Neural progenitor cell (in vitro differentiated cells): ENCODE results near the gene CXCL14. TPM values are rescaled to one million over a fixed set of nuclear protein-coding genes. Genes with fewer than 3 reads are reported as not detected.

Experiments
- DNase-seq: peaks from one replicate; pipeline ENCODE4 v3.0.0-alpha.2; 2016; ENCODE audit warnings: low spot score
- H2AFZ ChIP-seq: fragments of 200-600 bp; sonication (generic); replicated peaks from 2 replicates; pipeline ENCODE4 v1.6.1; 2016; ENCODE audit warnings: antibody characterized with exemption
- H3F3A ChIP-seq: fragments of 200-600 bp; sonication (generic); 2 replicates; pipeline ENCODE4 v1.6.1; 2016; ENCODE audit warnings: antibody characterized with exemption, low read depth
- H3K27ac ChIP-seq: fragments of 200-600 bp; sonication (generic); 2 replicates; pipeline ENCODE4 v1.5.1; 2016; ENCODE audit warnings: mild to moderate bottlenecking
- H3K27me3 ChIP-seq: fragments of 200-600 bp; sonication (generic); 2 replicates; pipeline ENCODE4 v1.6.1; 2016; ENCODE audit warnings: mild to moderate bottlenecking, moderate library complexity
- H3K36me3 ChIP-seq: fragments of 200-600 bp; sonication (generic); 2 replicates; pipeline ENCODE4 v1.5.1; 2016
- H3K4me1 ChIP-seq: fragments of 200-600 bp; sonication (generic); 2 replicates; pipeline ENCODE4 v1.6.1; 2016; ENCODE audit warnings: mixed run types
- H3K4me2 ChIP-seq: fragments of 200-600 bp; sonication (generic); 2 replicates; pipeline ENCODE4 v1.6.1; 2016
- H3K4me3 ChIP-seq: fragments of 200-600 bp; sonication (generic); 2 replicates; pipeline ENCODE4 v1.5.1; 2016
- H3K79me2 ChIP-seq: fragments of 200-600 bp; sonication (generic); 2 replicates; pipeline ENCODE4 v1.6.1; 2016; ENCODE audit warnings: low read depth
- H3K9ac ChIP-seq: fragments of 200-600 bp; sonication (generic); 2 replicates; pipeline ENCODE4 v1.6.1; 2016
- H3K9me3 ChIP-seq: fragments of 200-600 bp; sonication (generic); 2 replicates; pipeline ENCODE4 v1.5.1; 2016; ENCODE audit warnings: low read depth
- H4K20me1 ChIP-seq: fragments of 200-600 bp; sonication (generic); 2 replicates; pipeline ENCODE4 v1.6.1; 2016; ENCODE audit warnings: low read depth
- H3K27ac Mint-ChIP-seq: 3 replicates; pipeline ENCODE4 v1.8.0; 2021; ENCODE audit warnings: mixed read lengths
- H3K27me3 Mint-ChIP-seq: 2 replicates; pipeline ENCODE4 v1.8.0; 2022; ENCODE audit warnings: low read depth, mild to moderate bottlenecking, inconsistent platforms, moderate library complexity, mixed read lengths; ENCODE audit not compliant: insufficient read depth
- H3K36me3 Mint-ChIP-seq: 3 replicates; pipeline ENCODE4 v1.8.0; 2021; ENCODE audit warnings: mixed read lengths
- H3K4me1 Mint-ChIP-seq: 3 replicates; pipeline ENCODE4 v1.8.0; 2021; ENCODE audit warnings: mixed read lengths
- H3K4me3 Mint-ChIP-seq: 3 replicates; pipeline ENCODE4 v1.8.0; 2021; ENCODE audit warnings: mild to moderate bottlenecking, moderate library complexity, mixed read lengths
- H3K9me3 Mint-ChIP-seq: 3 replicates; pipeline ENCODE4 v1.8.0; 2020; ENCODE audit warnings: mixed read lengths
- CTCF ChIP-seq: fragments of 200-600 bp; sonication (generic); IDR thresholded peaks from 2 replicates; pipeline ENCODE4 v1.5.1; 2017; ENCODE audit warnings: antibody characterized with exemption, mild to moderate bottlenecking
- EZH2 ChIP-seq: fragments of 200-600 bp; sonication (generic); IDR thresholded peaks from 2 replicates; pipeline ENCODE4 v1.6.1; 2017; ENCODE audit warnings: antibody characterized with exemption, mild to moderate bottlenecking, moderate library complexity
- EZH2phosphoT487 ChIP-seq: fragments of 200-600 bp; sonication (generic); IDR thresholded peaks from 2 replicates; pipeline ENCODE4 v1.6.1; 2017; ENCODE audit warnings: antibody characterized with exemption
- total RNA-seq: library from RNA; depleted of rRNA; stranded (reverse); fragments of >200 nt; gene quantifications from 2 replicates; pipeline ENCODE4 v1.2.3, GENCODE V29; 2015; ENCODE audit warnings: low replicate concordance

CXCL14 gene
- total RNA-seq, 1 donor from 2014 or later: 0.45 TPM

GRCh38 chr5:135593141-135593540, 14.3 kb upstream of the CXCL14 start:
- Histone ChIP-seq H3K79me2 (no peaks in the 10 kb centered on the region), H3K9me3 (no peaks in the 10 kb centered on the region), H3K4me1 (peaks cover 4% of the 10 kb centered on the region), H3F3A (no peaks in the 10 kb centered on the region), H3K36me3 (no peaks in the 10 kb centered on the region), H2AFZ (no peak overlapping the region), H3K9ac (no peak overlapping the region), H4K20me1 (no peaks in the 10 kb centered on the region), H3K4me3 (no peak overlapping the region), H3K27ac (no peak overlapping the region), H3K27me3 (no peaks in the 10 kb centered on the region), H3K4me2 (no peak overlapping the region)
- Mint-ChIP-seq H3K36me3 (no peaks in the 10 kb centered on the region), H3K4me3 (no peak overlapping the region), H3K9me3 (no peaks in the 10 kb centered on the region), H3K27ac (no peak overlapping the region), H3K27me3 (no peaks in the 10 kb centered on the region), H3K4me1 (no peaks in the 10 kb centered on the region)
- DNase-seq: no peak
- TF ChIP-seq EZH2 (no peak), CTCF (no peak), EZH2phosphoT487 (no peak)

GRCh38 chr5:135592312-135593045, 13.7 kb upstream of the CXCL14 start:
- no peak for DNase-seq
- no peaks in the 10 kb centered on the region for H3K79me2 ChIP-seq
- H3K9me3 ChIP-seq: no peaks in the 10 kb centered on the region
- Mint-ChIP-seq H3K36me3 (no peaks in the 10 kb centered on the region), H3K4me3 (no peak overlapping the region), H3K27ac (no peak overlapping the region), H3K27me3 (no peaks in the 10 kb centered on the region), H3K4me1 (no peaks in the 10 kb centered on the region), H3K9me3 (no peaks in the 10 kb centered on the region)
- no peak overlapping the region for H3K4me3 ChIP-seq
- no peaks in the 10 kb centered on the region for H4K20me1 ChIP-seq
- no peak overlapping the region for H3K27ac ChIP-seq
- no peak overlapping the region for H3K9ac ChIP-seq
- H3F3A ChIP-seq: no peaks in the 10 kb centered on the region
- TF ChIP-seq EZH2 (no peak), CTCF (no peak), EZH2phosphoT487 (no peak)
- peaks cover 4% of the 10 kb centered on the region for H3K4me1 ChIP-seq
- no peaks in the 10 kb centered on the region for H3K27me3 ChIP-seq
- H3K36me3 ChIP-seq: no peaks in the 10 kb centered on the region
- no peak overlapping the region for H3K4me2 ChIP-seq
- no peak overlapping the region for H2AFZ ChIP-seq

GRCh38 chr5:135591277-135591676, 12.5 kb upstream of the CXCL14 start:
- H3K9me3 ChIP-seq: no peaks in the 10 kb centered on the region
- H2AFZ ChIP-seq: no peak overlapping the region
- H3K27me3 ChIP-seq: no peaks in the 10 kb centered on the region
- H3K4me2 ChIP-seq: no peak overlapping the region
- H3K27ac Mint-ChIP-seq: no peak overlapping the region
- DNase-seq: no peak
- H3K79me2 ChIP-seq: no peaks in the 10 kb centered on the region
- H3K9ac ChIP-seq: no peak overlapping the region
- H3K4me1 Mint-ChIP-seq: no peaks in the 10 kb centered on the region
- TF ChIP-seq CTCF (no peak), EZH2phosphoT487 (no peak), EZH2 (no peak)
- H3K4me3 Mint-ChIP-seq: no peak overlapping the region
- H3K36me3 ChIP-seq: no peaks in the 10 kb centered on the region
- no peaks in the 10 kb centered on the region for H3K27me3 Mint-ChIP-seq
- H3K4me3 ChIP-seq: no peak overlapping the region
- no peaks in the 10 kb centered on the region for H3K9me3 Mint-ChIP-seq
- H4K20me1 ChIP-seq: no peaks in the 10 kb centered on the region
- H3F3A ChIP-seq: no peaks in the 10 kb centered on the region
- peaks cover 4% of the 10 kb centered on the region for H3K4me1 ChIP-seq
- H3K27ac ChIP-seq: no peak overlapping the region
- no peaks in the 10 kb centered on the region for H3K36me3 Mint-ChIP-seq
